GM12878 (cell line): ENCODE measurements around the gene ZNF160. TPM values are rescaled to one million over a fixed set of nuclear protein-coding genes. Genes with fewer than 3 reads are reported as not detected.
A peak's percentile ranks its signal among the peaks of the same experiment; 100 is the strongest.

Source experiments
- EGR1 ChIP-seq, 2 experiments: IDR thresholded peaks; 1 replicate in 1 of 2; 2 replicates in 1 of 2; pipeline ENCODE4 v1.6.1; 2011 to 2012; ENCODE audit warnings: low read depth in 2 of 2, low read length in 2 of 2, borderline replicate concordance in 1 of 2, mild to moderate bottlenecking in 1 of 2, moderate library complexity in 1 of 2
- JUNB ChIP-seq: IDR thresholded peaks from 2 replicates; pipeline ENCODE4 v1.6.1; 2016; ENCODE audit warnings: antibody characterized with exemption, mild to moderate bottlenecking
- KDM1A ChIP-seq: fragments of 200-600 bp; sonication (generic); IDR thresholded peaks from 2 replicates; pipeline ENCODE4 v1.6.1; 2016; ENCODE audit warnings: borderline replicate concordance
- KLF5 ChIP-seq: fragments of 450-650 bp; IDR thresholded peaks from 2 replicates; pipeline ENCODE4 v1.6.1; 2014; ENCODE audit warnings: mild to moderate bottlenecking; ENCODE audit not compliant: partially characterized antibody
- NFXL1 ChIP-seq: fragments of 450-650 bp; IDR thresholded peaks from 2 replicates; pipeline ENCODE4 v1.6.1; 2017; ENCODE audit warnings: antibody characterized with exemption, mild to moderate bottlenecking, borderline replicate concordance
- NFYA ChIP-seq: IDR thresholded peaks from 2 replicates; pipeline ENCODE4 v1.6.1; 2011; ENCODE audit warnings: low read depth, mild to moderate bottlenecking, low read length, improper control_type of control experiment, borderline replicate concordance
- NR2C1 ChIP-seq: fragments of 450-650 bp; IDR thresholded peaks from 2 replicates; pipeline ENCODE4 v1.6.1; 2017; ENCODE audit warnings: antibody characterized with exemption, mild to moderate bottlenecking, moderate library complexity
- PAX5 ChIP-seq: IDR thresholded peaks from 2 replicates; pipeline ENCODE4 v1.6.1; 2011; ENCODE audit warnings: low read depth, low read length, borderline replicate concordance
- PAX8 ChIP-seq: fragments of 450-650 bp; IDR thresholded peaks from 2 replicates; pipeline ENCODE4 v1.6.1; 2017; ENCODE audit warnings: mild to moderate bottlenecking, moderate library complexity
- POLR2AphosphoS5 ChIP-seq: IDR thresholded peaks from 2 replicates; pipeline ENCODE4 v1.6.1; 2011; ENCODE audit warnings: mild to moderate bottlenecking, low read length, inconsistent platforms
- POU2F2 ChIP-seq: IDR thresholded peaks from 3 replicates; pipeline ENCODE4 v1.6.1; 2011; ENCODE audit warnings: low read depth, mild to moderate bottlenecking, low read length, borderline replicate concordance
- RAD21 ChIP-seq: IDR thresholded peaks from 2 replicates; pipeline ENCODE4 v1.6.1; 2011; ENCODE audit warnings: mild to moderate bottlenecking, low read depth, low read length, moderate library complexity; ENCODE audit not compliant: insufficient read depth
- SMAD5 ChIP-seq: IDR thresholded peaks from 2 replicates; pipeline ENCODE4 v1.6.1; 2016; ENCODE audit warnings: antibody characterized with exemption, low read depth
- SREBF1 ChIP-seq: IDR thresholded peaks from 2 replicates; pipeline ENCODE4 v1.6.1; 2012; ENCODE audit warnings: mild to moderate bottlenecking, low read length
- SUPT20H ChIP-seq: IDR thresholded peaks from 2 replicates; pipeline ENCODE4 v1.6.1; 2011; ENCODE audit warnings: low read depth, mild to moderate bottlenecking, low read length, moderate library complexity, borderline replicate concordance; ENCODE audit not compliant: control insufficient read depth
- TCF3 ChIP-seq: IDR thresholded peaks from 2 replicates; pipeline ENCODE4 v1.6.1; 2012; ENCODE audit warnings: low read depth, mild to moderate bottlenecking, low read length, borderline replicate concordance; ENCODE audit not compliant: insufficient read depth
- YY1 ChIP-seq: IDR thresholded peaks from 2 replicates; pipeline ENCODE4 v1.6.1; 2011; ENCODE audit warnings: low read depth, mild to moderate bottlenecking, low read length
- ZNF217 ChIP-seq: fragments of 450-650 bp; IDR thresholded peaks from 2 replicates; pipeline ENCODE4 v1.6.1; 2017; ENCODE audit warnings: antibody characterized with exemption, mild to moderate bottlenecking
- polyA plus RNA-seq, 11 experiments: library from polyadenylated mRNA; depleted of rRNA in 4 of 11; unstranded in 6 of 11; stranded (reverse) in 5 of 11; fragments of >200 nt; fragmentation: Nextera tagmentation in 4 of 11; fragmentation: Illumina TruSeq in 1 of 11; extraction: Ambion mirVana in 4 of 11; extraction: Trizol in 1 of 11; gene quantifications; 1 replicate in 1 of 11; 2 replicates in 10 of 11; pipeline versions ENCODE4 v1.2.1 to v1.2.3, GENCODE V29; 2011 to 2016; ENCODE audit warnings: inconsistent platforms in 2 of 11, missing spikeins in 2 of 11, low read depth in 1 of 11
- total RNA-seq, 4 experiments: library from RNA; depleted of rRNA in 3 of 4; stranded (reverse); fragments of >200 nt in 3 of 4; fragmentation: Illumina TruSeq in 1 of 4; extraction: Trizol in 1 of 4; gene quantifications; 2 replicates each; pipeline versions ENCODE4 v1.2.1 to v1.2.3, GENCODE V29; 2013 to 2021
- TF ChIP-seq, protein P1 (sequence below): fragments of 450-650 bp; formaldehyde crosslinking; IDR thresholded peaks from 2 replicates; pipeline ENCODE4 v1.5.0; 2022; ENCODE audit warnings: mild to moderate bottlenecking, missing genetic modification characterization
- TF ChIP-seq, protein P2 (sequence below): fragments of 450-650 bp; IDR thresholded peaks from 2 replicates; pipeline ENCODE4 v1.6.1; 2016; ENCODE audit warnings: mild to moderate bottlenecking, moderate library complexity, borderline replicate concordance
- TF ChIP-seq, protein P3 (sequence below): IDR thresholded peaks from 2 replicates; pipeline ENCODE4 v1.6.1; 2012; ENCODE audit warnings: low read depth, low read length, improper control_type of control experiment

Gene ZNF160
- total and polyA plus RNA-seq, 10 of the 15 experiments (the other 5 are each of a cell fraction or from before 2014, with no cell fraction given): 2.8 to 18.6 (median 12.1) TPM

DNA sequence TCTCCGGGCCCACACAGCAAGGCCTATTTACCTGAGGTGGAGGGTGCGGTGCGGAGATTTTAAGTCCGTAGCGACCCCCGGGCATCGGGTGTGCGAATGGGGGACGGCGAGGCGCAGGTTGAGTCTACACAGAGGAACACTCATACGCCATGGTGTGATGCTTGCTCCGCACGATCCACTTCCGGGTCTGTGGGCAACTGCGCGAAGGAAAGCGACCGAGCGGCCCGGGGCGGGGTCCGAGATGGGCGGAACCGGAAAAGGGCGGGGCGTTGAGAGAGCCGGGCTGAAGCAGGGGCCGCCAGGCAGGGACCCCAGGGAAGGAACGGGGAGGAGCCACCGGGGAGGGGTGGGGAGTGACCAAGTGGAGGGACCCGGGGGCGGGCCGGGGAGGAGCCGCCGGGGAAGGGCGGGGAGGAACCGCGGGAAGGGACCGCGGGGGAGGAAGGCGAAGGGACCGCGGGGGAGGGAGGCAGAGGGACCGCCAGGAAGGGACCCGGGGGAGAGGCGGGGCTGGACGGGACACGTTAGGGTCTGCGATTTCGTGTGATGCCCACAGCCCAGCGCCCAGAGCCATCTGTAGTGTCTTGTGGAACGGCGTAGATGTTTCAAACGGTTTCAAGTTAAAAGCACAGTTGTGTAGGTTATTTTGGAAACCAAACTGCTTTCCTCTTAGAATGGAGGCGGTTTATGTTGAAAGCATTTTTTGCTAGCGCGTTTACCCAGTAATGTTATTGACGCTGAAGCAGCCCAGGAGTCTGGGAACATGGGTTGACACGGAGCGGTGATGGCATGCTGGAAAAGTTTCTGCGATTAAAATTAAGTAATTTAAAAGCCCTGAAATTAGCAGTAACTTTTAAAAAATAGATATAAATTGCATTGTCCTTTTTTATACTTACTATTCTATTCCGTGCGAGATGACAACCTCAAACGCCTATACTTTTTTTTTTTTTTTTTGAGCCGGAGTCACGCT lies at the start of gene ZNF160 (continued):
- TF ChIP-seq RAD21 (no peak), SREBF1 (0 out of 2 replicates have a peak, but pooled peaks have one; percentile 11), SMAD5 (peak; percentile 51; the same call in 1 of the 2 replicates), NR2C1 (peak; percentile 88), SUPT20H (no peak), KDM1A (no peak), YY1 (peak; percentile 60), TCF3 (peak; percentile 10; the same call in 1 of the 2 replicates), KLF5 (no peak), NFYA (no peak), POU2F2 (peak; percentile 74; the same call in 2 of the 3 replicates), PAX8 (no peak), NFXL1 (no peak), ZNF217 (no peak), PAX5 (no peak), EGR1 (IDR thresholded peaks at IDR 0.05; ENCODE audit: borderline replicate concordance in 1 of 2, low read depth in 2 of 2, low read length in 2 of 2) (peak in 1 of 2 experiments; percentile 93; a peak in 2 of 3 replicates), POLR2AphosphoS5 (peak; percentile 97), JUNB (no peak)
- TF ChIP-seq, protein P1, sequence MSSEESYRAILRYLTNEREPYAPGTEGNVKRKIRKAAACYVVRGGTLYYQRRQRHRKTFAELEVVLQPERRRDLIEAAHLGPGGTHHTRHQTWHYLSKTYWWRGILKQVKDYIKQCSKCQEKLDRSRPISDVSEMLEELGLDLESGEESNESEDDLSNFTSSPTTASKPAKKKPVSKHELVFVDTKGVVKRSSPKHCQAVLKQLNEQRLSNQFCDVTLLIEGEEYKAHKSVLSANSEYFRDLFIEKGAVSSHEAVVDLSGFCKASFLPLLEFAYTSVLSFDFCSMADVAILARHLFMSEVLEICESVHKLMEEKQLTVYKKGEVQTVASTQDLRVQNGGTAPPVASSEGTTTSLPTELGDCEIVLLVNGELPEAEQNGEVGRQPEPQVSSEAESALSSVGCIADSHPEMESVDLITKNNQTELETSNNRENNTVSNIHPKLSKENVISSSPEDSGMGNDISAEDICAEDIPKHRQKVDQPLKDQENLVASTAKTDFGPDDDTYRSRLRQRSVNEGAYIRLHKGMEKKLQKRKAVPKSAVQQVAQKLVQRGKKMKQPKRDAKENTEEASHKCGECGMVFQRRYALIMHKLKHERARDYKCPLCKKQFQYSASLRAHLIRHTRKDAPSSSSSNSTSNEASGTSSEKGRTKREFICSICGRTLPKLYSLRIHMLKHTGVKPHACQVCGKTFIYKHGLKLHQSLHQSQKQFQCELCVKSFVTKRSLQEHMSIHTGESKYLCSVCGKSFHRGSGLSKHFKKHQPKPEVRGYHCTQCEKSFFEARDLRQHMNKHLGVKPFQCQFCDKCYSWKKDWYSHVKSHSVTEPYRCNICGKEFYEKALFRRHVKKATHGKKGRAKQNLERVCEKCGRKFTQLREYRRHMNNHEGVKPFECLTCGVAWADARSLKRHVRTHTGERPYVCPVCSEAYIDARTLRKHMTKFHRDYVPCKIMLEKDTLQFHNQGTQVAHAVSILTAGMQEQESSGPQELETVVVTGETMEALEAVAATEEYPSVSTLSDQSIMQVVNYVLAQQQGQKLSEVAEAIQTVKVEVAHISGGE: no peak; the same call in 1 of the 2 replicates
- TF ChIP-seq, protein P2, sequence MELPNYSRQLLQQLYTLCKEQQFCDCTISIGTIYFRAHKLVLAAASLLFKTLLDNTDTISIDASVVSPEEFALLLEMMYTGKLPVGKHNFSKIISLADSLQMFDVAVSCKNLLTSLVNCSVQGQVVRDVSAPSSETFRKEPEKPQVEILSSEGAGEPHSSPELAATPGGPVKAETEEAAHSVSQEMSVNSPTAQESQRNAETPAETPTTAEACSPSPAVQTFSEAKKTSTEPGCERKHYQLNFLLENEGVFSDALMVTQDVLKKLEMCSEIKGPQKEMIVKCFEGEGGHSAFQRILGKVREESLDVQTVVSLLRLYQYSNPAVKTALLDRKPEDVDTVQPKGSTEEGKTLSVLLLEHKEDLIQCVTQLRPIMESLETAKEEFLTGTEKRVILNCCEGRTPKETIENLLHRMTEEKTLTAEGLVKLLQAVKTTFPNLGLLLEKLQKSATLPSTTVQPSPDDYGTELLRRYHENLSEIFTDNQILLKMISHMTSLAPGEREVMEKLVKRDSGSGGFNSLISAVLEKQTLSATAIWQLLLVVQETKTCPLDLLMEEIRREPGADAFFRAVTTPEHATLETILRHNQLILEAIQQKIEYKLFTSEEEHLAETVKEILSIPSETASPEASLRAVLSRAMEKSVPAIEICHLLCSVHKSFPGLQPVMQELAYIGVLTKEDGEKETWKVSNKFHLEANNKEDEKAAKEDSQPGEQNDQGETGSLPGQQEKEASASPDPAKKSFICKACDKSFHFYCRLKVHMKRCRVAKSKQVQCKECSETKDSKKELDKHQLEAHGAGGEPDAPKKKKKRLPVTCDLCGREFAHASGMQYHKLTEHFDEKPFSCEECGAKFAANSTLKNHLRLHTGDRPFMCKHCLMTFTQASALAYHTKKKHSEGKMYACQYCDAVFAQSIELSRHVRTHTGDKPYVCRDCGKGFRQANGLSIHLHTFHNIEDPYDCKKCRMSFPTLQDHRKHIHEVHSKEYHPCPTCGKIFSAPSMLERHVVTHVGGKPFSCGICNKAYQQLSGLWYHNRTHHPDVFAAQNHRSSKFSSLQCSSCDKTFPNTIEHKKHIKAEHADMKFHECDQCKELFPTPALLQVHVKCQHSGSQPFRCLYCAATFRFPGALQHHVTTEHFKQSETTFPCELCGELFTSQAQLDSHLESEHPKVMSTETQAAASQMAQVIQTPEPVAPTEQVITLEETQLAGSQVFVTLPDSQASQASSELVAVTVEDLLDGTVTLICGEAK: peak; percentile 78
- TF ChIP-seq, protein P3, sequence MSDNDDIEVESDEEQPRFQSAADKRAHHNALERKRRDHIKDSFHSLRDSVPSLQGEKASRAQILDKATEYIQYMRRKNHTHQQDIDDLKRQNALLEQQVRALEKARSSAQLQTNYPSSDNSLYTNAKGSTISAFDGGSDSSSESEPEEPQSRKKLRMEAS: no peak
